ENCODE measurements around the gene ALPL. TPM values are rescaled to one million over a fixed set of nuclear protein-coding genes. Genes with fewer than 3 reads are reported as not detected.

Gene ALPL
- total and polyA plus RNA-seq, 10 donors, result 19.5 to 222 (median 58.1) TPM

DNA sequence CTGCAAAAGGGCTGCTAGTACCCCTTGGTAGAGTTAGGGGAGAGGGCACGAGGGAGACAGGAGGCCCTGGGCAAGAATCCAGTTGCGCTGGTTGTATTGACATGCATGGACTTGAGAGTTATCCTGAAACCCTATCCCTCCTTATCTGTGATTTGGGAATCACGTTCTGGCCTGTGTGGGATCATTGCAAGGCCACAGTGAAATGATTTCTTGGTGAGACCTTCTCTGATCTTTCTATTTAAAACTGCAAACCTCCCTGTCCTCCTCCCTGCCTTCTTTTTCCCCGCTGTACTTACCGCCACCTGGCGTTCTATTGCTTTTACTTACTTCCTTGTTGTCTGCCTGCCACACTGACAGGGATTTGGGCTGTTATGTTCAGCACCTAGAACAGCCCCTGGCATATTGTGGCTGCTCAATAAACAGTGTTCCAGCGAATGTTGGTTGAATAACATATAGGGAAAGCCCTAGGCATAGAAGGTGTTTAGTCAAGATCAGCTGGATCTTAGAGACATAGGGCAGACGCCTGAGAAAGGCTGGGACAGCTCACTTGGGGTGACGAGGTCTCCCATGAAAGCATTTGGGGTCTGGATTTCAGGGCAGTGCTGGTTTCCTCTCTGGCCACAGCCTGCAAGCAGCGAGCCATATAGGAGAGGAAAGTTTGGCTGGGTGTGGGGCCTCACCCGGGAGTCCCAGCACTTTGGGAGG lies 25.6 kb downstream of the ALPL start:
- peaks cover 6 to 58% (median 35%) of the 10 kb centered on the region in 6 donors for H3K4me1 ChIP-seq
- TF ChIP-seq, protein P1, sequence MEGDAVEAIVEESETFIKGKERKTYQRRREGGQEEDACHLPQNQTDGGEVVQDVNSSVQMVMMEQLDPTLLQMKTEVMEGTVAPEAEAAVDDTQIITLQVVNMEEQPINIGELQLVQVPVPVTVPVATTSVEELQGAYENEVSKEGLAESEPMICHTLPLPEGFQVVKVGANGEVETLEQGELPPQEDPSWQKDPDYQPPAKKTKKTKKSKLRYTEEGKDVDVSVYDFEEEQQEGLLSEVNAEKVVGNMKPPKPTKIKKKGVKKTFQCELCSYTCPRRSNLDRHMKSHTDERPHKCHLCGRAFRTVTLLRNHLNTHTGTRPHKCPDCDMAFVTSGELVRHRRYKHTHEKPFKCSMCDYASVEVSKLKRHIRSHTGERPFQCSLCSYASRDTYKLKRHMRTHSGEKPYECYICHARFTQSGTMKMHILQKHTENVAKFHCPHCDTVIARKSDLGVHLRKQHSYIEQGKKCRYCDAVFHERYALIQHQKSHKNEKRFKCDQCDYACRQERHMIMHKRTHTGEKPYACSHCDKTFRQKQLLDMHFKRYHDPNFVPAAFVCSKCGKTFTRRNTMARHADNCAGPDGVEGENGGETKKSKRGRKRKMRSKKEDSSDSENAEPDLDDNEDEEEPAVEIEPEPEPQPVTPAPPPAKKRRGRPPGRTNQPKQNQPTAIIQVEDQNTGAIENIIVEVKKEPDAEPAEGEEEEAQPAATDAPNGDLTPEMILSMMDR (IDR thresholded peaks at IDR 0.05 in 8 of 11, conservative IDR thresholded peaks at IDR 0.05 in 3 of 11), result peak in 10 of 11 experiments; percentile 23 to 65 (median 56)
- no peak for TF ChIP-seq POLR2A (IDR thresholded peaks at IDR 0.05)
- no peak for TF ChIP-seq POLR2AphosphoS5 (IDR thresholded peaks at IDR 0.05)
- H3K36me3 ChIP-seq, result no peaks in the 10 kb centered on the region
- 54 to 63% (median 57%) methylated on average over 11 of the region's 11 CpGs for WGBS, 5 donors
- peaks cover 0 to 26% (median 0%) of the 10 kb centered on the region in 7 donors for H3K27me3 ChIP-seq (replicated peaks in 1 of 7)
- intact Hi-C loops (cut with DNase I; ENCODE audit: low total_unique reads), result no loop called here
- H3K27ac ChIP-seq, result peak overlapping the region in 3 of 8 donors; percentile 85 to 89 (median 87)
- no peak for DNase-seq
- H3K9me3 ChIP-seq, result no peaks in the 10 kb centered on the region
- no peak overlapping the region for H3K4me3 ChIP-seq

DNA sequence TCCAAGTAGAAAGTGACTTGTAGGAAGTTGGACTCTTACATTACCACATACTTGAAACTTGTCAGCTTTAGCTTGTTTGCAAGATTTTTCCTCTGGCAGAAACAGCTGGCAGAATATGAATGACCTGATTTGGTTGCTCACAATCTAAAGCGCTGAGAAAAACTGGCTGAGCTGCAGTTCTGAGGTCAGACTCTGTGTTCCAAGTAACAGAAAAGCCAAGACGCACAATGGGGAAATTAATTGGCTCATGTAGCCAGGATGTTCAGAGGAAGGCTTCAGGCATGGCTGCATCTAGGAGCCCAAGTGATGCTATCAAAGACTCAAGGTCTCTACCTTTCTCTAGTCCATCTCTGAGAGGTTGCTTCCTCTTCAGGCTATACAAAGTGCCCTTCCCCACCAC lies 27.0 kb downstream of the ALPL start:
- TF ChIP-seq, protein P1 (IDR thresholded peaks at IDR 0.05 in 8 of 11, conservative IDR thresholded peaks at IDR 0.05 in 3 of 11), result no peak
- TF ChIP-seq POLR2AphosphoS5 (IDR thresholded peaks at IDR 0.05) (no peak), POLR2A (IDR thresholded peaks at IDR 0.05) (no peak)
- intact Hi-C loops (cut with DNase I; ENCODE audit: low total_unique reads), result no loop called here
- WGBS, 5 donors, result 62 to 81% (median 70%) methylated on average over 2 of the region's 2 CpGs

DNA sequence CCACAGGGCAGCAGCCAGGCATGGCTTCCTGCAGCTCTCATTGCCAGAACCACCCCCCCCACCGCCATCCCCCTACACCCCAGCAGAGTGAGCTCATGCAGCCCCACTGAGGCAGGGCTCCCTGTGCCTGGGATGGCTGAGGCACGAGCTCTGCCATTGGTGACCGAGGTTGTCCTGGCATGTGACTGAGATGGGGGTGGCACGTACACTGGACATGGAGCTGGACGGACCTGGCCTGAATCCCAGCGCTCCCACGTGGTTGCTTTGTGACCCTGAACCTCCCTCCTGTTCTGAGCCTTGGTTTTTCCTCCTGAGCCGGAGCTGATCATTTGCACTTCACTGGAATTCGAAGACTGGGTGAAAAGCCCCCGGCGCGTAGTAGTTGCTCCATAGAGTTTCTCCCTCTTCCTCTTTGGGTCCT lies 28.3 kb downstream of the ALPL start:
- H3K4me1 ChIP-seq, result peaks cover 6 to 82% (median 41%) of the 10 kb centered on the region in 6 donors
- H3K27me3 ChIP-seq (replicated peaks in 1 of 7), result peaks cover 0 to 38% (median 0%) of the 10 kb centered on the region in 7 donors
- peak overlapping the region; percentile 42 to 89 (median 80) for H3K27ac ChIP-seq
- no peaks in the 10 kb centered on the region for H3K9me3 ChIP-seq
- intact Hi-C loops (cut with DNase I; ENCODE audit: low total_unique reads), result no loop called here
- H3K4me3 ChIP-seq, result no peak overlapping the region
- TF ChIP-seq POLR2AphosphoS5 (IDR thresholded peaks at IDR 0.05), result peak in 1 of 3 donors; percentile 36
- no peak for TF ChIP-seq POLR2A (IDR thresholded peaks at IDR 0.05)
- no peaks in the 10 kb centered on the region for H3K36me3 ChIP-seq
- WGBS, 5 donors, result 35 to 46% (median 40%) methylated on average over 7 to 12 of the region's 12 CpGs
- DNase-seq, result peak; percentile 82

More for the DNA sequence above, 27.0 kb downstream of the ALPL start:
- H3K4me1 ChIP-seq, result peaks cover 6 to 70% (median 38%) of the 10 kb centered on the region in 6 donors
- peak overlapping the region in 7 of 8 donors; percentile 72 to 89 (median 83) for H3K27ac ChIP-seq
- H3K36me3 ChIP-seq, result no peaks in the 10 kb centered on the region
- H3K27me3 ChIP-seq (replicated peaks in 1 of 7), result peaks cover 0 to 36% (median 0%) of the 10 kb centered on the region in 7 donors
- H3K9me3 ChIP-seq, result no peaks in the 10 kb centered on the region
- H3K4me3 ChIP-seq, result peak overlapping the region in 1 of 8 donors; percentile 10
- no peak for DNase-seq

DNA sequence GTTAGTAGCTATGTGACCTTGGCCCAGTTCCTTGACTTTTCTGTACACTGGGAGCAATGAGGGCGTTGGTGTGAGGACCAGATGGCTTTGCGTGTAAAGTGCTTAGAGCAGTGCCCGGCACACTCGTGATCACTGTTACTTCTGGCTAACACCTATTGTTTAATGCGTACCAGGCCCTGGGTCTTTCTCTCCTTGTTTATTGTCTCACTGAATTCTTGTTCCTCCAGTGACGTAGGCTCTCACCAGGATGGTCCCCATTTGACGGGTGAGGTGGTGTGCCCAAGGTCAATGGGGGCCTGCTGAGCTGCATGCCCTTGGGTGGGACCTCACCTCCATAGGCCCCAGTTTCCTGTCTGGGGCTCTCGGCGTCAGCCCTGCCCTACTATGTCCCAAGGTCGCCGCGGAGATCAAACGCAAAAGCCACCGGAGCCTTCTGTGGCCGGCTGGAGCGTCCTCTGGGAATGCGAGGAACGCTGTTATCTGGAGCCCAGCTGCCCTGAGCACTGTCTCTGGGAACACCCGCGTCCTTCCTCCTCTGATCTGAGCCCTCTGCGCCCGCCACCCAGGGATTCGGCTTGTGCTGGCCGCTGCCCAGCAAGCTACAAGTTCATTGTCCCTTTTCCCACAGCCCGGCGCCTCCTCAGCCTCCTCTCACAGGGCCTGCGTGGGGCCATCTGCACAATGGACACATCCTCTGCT lies 28.9 kb downstream of the ALPL start:
- TF ChIP-seq POLR2AphosphoS5 (IDR thresholded peaks at IDR 0.05) (peak; percentile 33 to 75 (median 65)), POLR2A (IDR thresholded peaks at IDR 0.05) (no peak)
- TF ChIP-seq, protein P1 (IDR thresholded peaks at IDR 0.05 in 8 of 11, conservative IDR thresholded peaks at IDR 0.05 in 3 of 11), result no peak
- 27 to 41% (median 30%) methylated on average over 23 to 27 of the region's 27 CpGs for WGBS, 5 donors
- no peaks in the 10 kb centered on the region for H3K36me3 ChIP-seq
- no peaks in the 10 kb centered on the region for H3K9me3 ChIP-seq
- H3K27me3 ChIP-seq (replicated peaks in 1 of 7), result peaks cover 0 to 38% (median 0%) of the 10 kb centered on the region in 7 donors
- intact Hi-C loops (cut with DNase I; ENCODE audit: low total_unique reads), result no loop called here
- peak overlapping the region in 7 of 8 donors; percentile 72 to 89 (median 83) for H3K27ac ChIP-seq
- H3K4me3 ChIP-seq, result no peak overlapping the region
- DNase-seq, result peak; percentile 80
- H3K4me1 ChIP-seq, result peaks cover 6 to 82% (median 42%) of the 10 kb centered on the region in 6 donors
